ENCODE measurements around the gene FSD2. TPM values are rescaled to one million over a fixed set of nuclear protein-coding genes. Genes with fewer than 3 reads are reported as not detected.

The FSD2 gene
- total and polyA plus RNA-seq, 9 of the 15 experiments (the other 6 are each of a cell fraction or from before 2014, with no cell fraction given) = 0.01 to 0.06 TPM; not detected in 7

DNA sequence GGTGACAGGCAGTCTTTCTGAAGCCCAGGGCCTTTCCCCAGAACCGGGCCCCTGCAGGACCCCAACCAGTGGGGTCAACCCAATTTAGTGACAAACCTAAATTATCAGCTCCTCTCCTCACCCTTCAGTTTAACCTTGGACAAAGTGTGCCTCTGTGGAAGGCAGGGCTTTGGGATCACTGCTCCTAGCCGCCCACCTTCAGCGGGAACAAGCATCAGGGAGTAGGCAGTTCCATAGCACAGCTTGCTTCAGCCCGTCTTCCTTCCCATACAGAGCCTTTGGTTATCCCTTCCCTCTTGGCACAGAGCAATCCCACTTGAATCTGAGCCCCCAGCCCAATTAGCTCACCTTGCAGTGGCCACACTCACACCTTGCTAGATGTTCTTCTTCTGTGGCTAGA is 90.9 kb downstream of the FSD2 start:
- H3K4me2 ChIP-seq (ENCODE audit: insufficient read depth, low read length) = no peak overlapping the region
- H3K9me1 ChIP-seq (ENCODE audit: control insufficient read depth, insufficient read depth, low read length) = no peaks in the 10 kb centered on the region
- H3K4me3 ChIP-seq = no peak overlapping the region
- FAIRE-seq (no peak), ATAC-seq (no peak), DNase-seq (ENCODE audit: extremely low read depth in 1 of 4, low spot score in 3 of 4) (no peak)
- ChIA-PET CTCF (ENCODE audit: low intra/inter-chr PET ratio) (no interaction called here), POLR2A (interaction anchor here (0.8 kb wide), 1 partner anchor 35 kb away, joined by 4 read pairs; no protein-coding TSS in a partner anchor)
- no peaks in the 10 kb centered on the region; the same call in 1 of the 2 replicates for H4K20me1 ChIP-seq (replicated peaks; ENCODE audit: control insufficient read depth, insufficient read depth, low read length)
- H3K9ac ChIP-seq (ENCODE audit: insufficient read depth in 1 of 2, low read depth in 2 of 2, low read length in 2 of 2) = no peak overlapping the region
- WGBS (ENCODE audit: insufficient coverage, low coverage, missing lambda C conversion rate) = 3% methylated on average over 4 of the region's 4 CpGs
- H3K9me3 ChIP-seq (replicated peaks; ENCODE audit: control insufficient read depth, insufficient read depth, low read depth, low read length) = no peaks in the 10 kb centered on the region
- no peaks in the 10 kb centered on the region for H3K79me2 ChIP-seq (ENCODE audit: control insufficient read depth, insufficient read depth, low read length)
- BruUV-seq (replicated peaks) = no TSS peak
- intact Hi-C loops (cut with micrococcal nuclease) = no loop called here
- H3K4me1 ChIP-seq (replicated peaks in 1 of 2; ENCODE audit: control insufficient read depth in 2 of 2, insufficient read depth in 2 of 2, low read length in 2 of 2) = peaks cover 0 to 6% of the 10 kb centered on the region in 2 experiments; a peak in 2 of 5 replicates
- peaks cover 2 to 48% of the 10 kb centered on the region in 2 experiments; a peak in 4 of 5 replicates for H3K27me3 ChIP-seq (ENCODE audit: control insufficient read depth in 2 of 2, insufficient read depth in 2 of 2, low read length in 2 of 2)
- no peak overlapping the region for H2AFZ ChIP-seq (ENCODE audit: low read depth, low read length)
- TF ChIP-seq HDAC3 (IDR thresholded peaks at IDR 0.05; ENCODE audit: borderline replicate concordance, partially characterized antibody) = no peak
- no peaks in the 10 kb centered on the region for H3K36me3 ChIP-seq (ENCODE audit: control insufficient read depth, insufficient read depth, low read length)
- in situ Hi-C loops (cut with MboI) = no loop called here
- H3K27ac ChIP-seq (ENCODE audit: extremely low read depth, low read depth, low read length) = no peak overlapping the region

DNA sequence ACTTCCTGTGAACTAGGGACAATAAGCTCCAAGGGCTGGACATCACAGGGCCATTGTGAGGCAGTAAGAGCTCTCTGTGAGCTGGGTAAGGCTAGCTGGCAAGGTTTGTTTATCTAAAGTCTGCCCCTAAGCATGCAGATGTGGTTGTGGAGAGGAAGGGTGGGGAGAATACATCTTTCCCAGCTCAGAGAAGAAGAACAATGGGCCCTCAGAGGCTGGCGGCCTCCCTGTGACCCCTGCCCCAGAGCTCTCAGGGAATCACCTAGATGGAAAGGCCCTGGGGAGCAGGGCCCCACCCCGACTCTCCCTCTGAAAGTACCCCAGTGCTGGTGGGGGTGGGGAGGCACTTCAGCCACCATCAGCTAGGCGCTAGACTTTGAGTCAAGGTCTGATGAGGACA is 91.9 kb downstream of the FSD2 start:
- intact Hi-C loops (cut with micrococcal nuclease) = no loop called here
- no peak overlapping the region for H3K9ac ChIP-seq (ENCODE audit: insufficient read depth in 1 of 2, low read depth in 2 of 2, low read length in 2 of 2)
- TF ChIP-seq, protein P1, sequence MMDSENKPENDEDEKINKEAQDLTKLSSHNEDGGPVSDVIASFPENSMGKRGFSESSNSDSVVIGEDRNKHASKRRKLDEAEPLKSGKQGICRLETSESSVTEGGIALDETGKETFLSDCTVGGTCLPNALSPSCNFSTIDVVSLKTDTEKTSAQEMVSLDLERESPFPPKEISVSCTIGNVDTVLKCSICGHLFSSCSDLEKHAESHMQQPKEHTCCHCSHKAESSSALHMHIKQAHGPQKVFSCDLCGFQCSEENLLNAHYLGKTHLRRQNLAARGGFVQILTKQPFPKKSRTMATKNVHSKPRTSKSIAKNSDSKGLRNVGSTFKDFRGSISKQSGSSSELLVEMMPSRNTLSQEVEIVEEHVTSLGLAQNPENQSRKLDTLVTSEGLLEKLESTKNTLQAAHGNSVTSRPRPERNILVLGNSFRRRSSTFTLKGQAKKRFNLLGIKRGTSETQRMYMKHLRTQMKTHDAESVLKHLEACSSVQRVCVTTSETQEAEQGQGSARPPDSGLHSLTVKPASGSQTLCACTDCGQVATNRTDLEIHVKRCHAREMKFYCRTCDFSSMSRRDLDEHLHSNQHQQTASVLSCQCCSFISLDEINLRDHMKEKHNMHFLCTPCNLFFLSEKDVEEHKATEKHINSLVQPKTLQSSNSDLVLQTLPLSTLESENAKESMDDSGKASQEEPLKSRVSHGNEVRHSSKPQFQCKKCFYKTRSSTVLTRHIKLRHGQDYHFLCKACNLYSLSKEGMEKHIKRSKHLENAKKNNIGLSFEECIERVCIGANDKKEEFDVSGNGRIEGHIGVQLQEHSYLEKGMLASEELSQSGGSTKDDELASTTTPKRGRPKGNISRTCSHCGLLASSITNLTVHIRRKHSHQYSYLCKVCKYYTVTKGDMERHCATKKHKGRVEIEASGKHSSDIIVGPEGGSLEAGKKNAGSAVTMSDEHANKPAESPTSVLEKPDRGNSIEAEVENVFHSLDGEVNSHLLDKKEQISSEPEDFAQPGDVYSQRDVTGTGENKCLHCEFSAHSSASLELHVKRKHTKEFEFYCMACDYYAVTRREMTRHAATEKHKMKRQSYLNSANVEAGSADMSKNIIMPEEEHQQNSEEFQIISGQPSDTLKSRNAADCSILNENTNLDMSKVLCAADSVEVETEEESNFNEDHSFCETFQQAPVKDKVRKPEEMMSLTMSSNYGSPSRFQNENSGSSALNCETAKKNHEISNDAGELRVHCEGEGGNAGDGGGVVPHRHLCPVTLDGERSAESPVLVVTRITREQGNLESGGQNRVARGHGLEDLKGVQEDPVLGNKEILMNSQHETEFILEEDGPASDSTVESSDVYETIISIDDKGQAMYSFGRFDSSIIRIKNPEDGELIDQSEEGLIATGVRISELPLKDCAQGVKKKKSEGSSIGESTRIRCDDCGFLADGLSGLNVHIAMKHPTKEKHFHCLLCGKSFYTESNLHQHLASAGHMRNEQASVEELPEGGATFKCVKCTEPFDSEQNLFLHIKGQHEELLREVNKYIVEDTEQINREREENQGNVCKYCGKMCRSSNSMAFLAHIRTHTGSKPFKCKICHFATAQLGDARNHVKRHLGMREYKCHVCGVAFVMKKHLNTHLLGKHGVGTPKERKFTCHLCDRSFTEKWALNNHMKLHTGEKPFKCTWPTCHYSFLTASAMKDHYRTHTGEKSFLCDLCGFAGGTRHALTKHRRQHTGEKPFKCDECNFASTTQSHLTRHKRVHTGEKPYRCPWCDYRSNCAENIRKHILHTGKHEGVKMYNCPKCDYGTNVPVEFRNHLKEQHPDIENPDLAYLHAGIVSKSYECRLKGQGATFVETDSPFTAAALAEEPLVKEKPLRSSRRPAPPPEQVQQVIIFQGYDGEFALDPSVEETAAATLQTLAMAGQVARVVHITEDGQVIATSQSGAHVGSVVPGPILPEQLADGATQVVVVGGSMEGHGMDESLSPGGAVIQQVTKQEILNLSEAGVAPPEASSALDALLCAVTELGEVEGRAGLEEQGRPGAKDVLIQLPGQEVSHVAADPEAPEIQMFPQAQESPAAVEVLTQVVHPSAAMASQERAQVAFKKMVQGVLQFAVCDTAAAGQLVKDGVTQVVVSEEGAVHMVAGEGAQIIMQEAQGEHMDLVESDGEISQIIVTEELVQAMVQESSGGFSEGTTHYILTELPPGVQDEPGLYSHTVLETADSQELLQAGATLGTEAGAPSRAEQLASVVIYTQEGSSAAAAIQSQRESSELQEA (IDR thresholded peaks at IDR 0.05; ENCODE audit: low read depth) = no peak
- TF ChIP-seq, protein P2, sequence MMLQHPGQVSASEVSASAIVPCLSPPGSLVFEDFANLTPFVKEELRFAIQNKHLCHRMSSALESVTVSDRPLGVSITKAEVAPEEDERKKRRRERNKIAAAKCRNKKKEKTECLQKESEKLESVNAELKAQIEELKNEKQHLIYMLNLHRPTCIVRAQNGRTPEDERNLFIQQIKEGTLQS (IDR thresholded peaks at IDR 0.05) = no peak
- TF ChIP-seq, protein P2 (CRISPR knock-in tag; conservative IDR thresholded peaks at IDR 0.05) = no peak
- H4K20me1 ChIP-seq (replicated peaks; ENCODE audit: control insufficient read depth, insufficient read depth, low read length) = peaks cover under 1% of the 10 kb centered on the region; the same call in 1 of the 2 replicates
- 3% methylated on average over 3 of the region's 3 CpGs for WGBS (ENCODE audit: insufficient coverage, low coverage, missing lambda C conversion rate)
- H3K9me3 ChIP-seq (replicated peaks; ENCODE audit: control insufficient read depth, insufficient read depth, low read depth, low read length) = no peaks in the 10 kb centered on the region
- FAIRE-seq = no peak
- ATAC-seq = no peak
- no peaks in the 10 kb centered on the region for H3K36me3 ChIP-seq (ENCODE audit: control insufficient read depth, insufficient read depth, low read length)
- ChIA-PET CTCF (ENCODE audit: low intra/inter-chr PET ratio) (no interaction called here), POLR2A (interaction anchor here (0.5 to 0.6 kb wide), 4 partner anchors 29 to 285 kb away, joined by 3 to 4 read pairs (median 3); no protein-coding TSS in a partner anchor)
- in situ Hi-C loops (cut with MboI) = no loop called here
- no TSS peak for BruUV-seq (replicated peaks)
- H3K4me3 ChIP-seq = no peak overlapping the region
- no peaks in the 10 kb centered on the region for H3K79me2 ChIP-seq (ENCODE audit: control insufficient read depth, insufficient read depth, low read length)
- no peak overlapping the region for H3K4me2 ChIP-seq (ENCODE audit: insufficient read depth, low read length)
- DNase-seq (ENCODE audit: extremely low read depth in 1 of 4, low spot score in 3 of 4) = no peak
- H3K9me1 ChIP-seq (ENCODE audit: control insufficient read depth, insufficient read depth, low read length) = no peaks in the 10 kb centered on the region
- H3K27me3 ChIP-seq (ENCODE audit: control insufficient read depth in 2 of 2, insufficient read depth in 2 of 2, low read length in 2 of 2) = peaks cover 2 to 48% of the 10 kb centered on the region in 2 experiments; a peak in 4 of 5 replicates
- H3K4me1 ChIP-seq (replicated peaks in 1 of 2; ENCODE audit: control insufficient read depth in 2 of 2, insufficient read depth in 2 of 2, low read length in 2 of 2) = peaks cover 0 to 16% of the 10 kb centered on the region in 2 experiments; a peak in 3 of 5 replicates
- no peak overlapping the region for H2AFZ ChIP-seq (ENCODE audit: low read depth, low read length)
- H3K27ac ChIP-seq (ENCODE audit: extremely low read depth, low read depth, low read length) = no peak overlapping the region
